ENCODE measurements around the gene HNRNPM. TPM values are rescaled to one million over a fixed set of nuclear protein-coding genes. Genes with fewer than 3 reads are reported as not detected.

HNRNPM gene, protein sequence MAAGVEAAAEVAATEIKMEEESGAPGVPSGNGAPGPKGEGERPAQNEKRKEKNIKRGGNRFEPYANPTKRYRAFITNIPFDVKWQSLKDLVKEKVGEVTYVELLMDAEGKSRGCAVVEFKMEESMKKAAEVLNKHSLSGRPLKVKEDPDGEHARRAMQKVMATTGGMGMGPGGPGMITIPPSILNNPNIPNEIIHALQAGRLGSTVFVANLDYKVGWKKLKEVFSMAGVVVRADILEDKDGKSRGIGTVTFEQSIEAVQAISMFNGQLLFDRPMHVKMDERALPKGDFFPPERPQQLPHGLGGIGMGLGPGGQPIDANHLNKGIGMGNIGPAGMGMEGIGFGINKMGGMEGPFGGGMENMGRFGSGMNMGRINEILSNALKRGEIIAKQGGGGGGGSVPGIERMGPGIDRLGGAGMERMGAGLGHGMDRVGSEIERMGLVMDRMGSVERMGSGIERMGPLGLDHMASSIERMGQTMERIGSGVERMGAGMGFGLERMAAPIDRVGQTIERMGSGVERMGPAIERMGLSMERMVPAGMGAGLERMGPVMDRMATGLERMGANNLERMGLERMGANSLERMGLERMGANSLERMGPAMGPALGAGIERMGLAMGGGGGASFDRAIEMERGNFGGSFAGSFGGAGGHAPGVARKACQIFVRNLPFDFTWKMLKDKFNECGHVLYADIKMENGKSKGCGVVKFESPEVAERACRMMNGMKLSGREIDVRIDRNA
- total RNA-seq: 39.8 and 53.7 TPM in 2 replicates

DNA sequence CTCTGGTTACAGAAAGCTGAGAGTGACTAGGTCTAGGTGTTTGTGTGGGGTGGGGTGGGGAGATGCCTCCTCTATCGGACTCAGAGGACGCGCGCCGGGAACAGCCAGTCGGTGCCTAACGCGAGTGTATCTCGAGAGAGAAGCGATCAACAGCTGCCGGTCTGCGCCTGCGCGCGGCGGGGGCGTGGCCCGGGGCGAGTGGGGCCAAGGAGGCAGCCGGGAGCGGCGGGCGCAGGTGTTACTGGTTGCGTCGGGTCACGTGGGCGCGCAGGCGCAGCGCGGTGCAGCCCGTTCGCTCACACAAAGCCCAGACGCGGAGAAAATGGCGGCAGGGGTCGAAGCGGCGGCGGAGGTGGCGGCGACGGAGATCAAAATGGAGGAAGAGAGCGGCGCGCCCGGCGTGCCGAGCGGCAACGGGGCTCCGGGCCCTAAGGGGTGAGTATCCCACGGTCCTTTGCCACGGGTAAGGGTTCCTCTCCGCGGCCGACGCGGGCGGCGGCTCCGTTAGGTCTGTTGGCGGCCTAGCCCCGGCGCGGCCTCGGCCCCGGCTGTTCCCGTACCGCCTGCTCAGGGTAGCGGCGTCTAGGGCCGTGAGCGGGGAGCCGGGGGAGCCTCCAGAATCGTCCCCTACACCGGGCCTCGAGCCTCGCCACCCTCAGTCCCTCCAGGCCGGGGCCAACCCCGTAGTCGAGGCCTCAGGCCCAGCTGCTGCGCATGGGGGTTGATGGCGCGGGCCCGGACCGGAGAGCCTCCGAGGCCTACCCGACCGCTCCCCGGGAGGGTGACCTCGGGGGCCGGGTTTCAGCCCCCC, at the start of gene HNRNPM:
Gene HNRNPM (plus strand): TSS at position 299 of the 811 bp plus-strand sequence. CDS start 24 bp downstream, at position 323.

DNA sequence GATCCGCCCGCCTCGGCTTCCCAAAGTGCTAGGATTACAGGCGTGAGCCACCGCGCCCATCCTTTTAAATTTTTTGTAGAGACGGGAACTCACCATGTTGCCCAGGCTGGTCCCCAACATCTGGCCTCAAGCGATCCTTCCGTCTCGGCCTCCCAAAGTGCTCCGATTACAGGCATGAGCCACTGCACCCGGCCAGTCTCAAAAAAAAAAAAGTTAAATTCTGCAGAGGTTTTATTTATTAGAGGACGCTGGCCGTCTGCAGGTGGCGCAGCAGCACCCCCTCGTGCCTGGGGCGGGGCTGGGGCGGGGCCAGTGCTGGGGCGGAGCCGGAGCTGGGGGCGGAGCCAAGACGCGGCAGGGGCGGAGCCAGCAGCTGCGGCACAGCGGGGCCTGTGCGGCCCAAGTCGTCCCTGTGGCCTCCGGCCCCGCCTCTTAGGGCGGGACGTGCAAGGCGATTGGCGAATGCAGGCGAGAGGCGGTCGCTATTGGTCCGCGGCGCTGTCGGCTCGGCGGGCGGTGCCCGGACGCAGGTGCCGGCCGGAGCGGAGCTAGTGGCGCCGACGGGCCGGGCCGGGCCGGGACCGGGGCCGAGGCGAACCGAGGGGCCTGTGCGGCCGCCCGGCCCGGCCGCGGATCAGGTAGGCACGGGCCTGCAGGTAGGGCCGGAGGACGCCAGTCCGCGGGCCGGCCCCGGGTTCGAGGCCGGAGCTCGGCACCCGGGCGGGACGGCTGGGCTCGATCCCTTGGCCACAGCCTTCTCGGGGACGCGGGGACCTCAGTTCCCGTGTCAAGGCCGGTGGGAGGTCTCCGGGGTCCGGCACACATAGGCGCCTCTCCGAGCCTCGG, 31.8 kb upstream of the HNRNPM start, which contains the start of gene MARCHF2:
Gene MARCHF2 (plus strand): TSS at position 523 of the 846 bp plus-strand sequence. CDS start 8,536 bp downstream, outside the sequence.

DNA sequence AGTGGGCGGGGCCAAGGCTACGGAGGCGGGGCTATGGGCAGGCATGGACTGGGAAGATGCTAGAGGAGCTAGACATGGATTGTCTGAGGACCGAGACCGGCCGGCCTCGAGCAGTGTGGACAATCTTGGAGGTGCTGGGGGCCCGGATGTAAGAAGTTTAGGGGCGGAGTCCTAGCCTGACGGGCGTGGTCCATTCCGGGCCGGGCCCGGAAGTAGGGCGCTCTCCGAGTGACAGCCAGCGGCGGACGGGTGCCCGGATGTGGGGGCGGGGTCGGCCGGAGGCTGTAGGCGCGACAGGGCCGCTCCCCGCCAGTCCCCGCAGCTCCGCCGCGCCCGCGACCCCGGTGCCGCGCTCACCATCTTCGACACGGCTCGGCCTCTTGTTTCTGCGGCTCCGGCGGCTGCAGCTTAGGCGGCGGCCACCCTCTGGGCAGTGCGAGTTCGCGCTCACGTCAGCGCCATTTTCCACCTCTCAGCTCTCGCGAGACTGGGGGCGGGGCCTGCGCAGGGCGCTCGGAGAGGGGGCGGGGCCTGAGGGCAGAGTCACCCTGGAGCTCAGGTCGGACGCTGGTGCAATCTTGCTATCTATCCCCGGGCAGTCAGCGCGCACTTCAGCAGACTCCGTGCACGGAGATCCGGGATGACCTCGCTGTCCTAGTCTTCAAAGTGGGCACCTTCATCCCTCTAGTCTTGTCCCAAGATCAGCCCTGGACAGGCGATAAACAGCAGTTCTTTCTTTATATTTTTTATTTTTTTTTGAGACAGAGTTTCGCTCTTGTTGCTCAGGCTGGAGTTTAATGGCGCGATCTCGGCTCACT, 69.1 kb downstream of the HNRNPM start, which contains the start of gene ZNF414:
Gene ZNF414 (minus strand): TSS at position 481 of the 818 bp plus-strand sequence. CDS start 121 bp downstream, at position 360.

Other genes starting within 250 kb of the HNRNPM start
- gene CERS4, start 235.6 kb upstream of the HNRNPM start, total RNA-seq: 5.8 and 9.4 TPM in 2 replicates
- 14.5 and 28.2 TPM in 2 replicates for gene CD320, start 136.6 kb upstream of the HNRNPM start, total RNA-seq
- 13.0 and 18.3 TPM in 2 replicates for gene NDUFA7, start 123.6 kb upstream of the HNRNPM start, total RNA-seq
- 386 and 602 TPM in 2 replicates for gene RPS28, start 123.5 kb upstream of the HNRNPM start, total RNA-seq
- gene KANK3, start 101.7 kb upstream of the HNRNPM start, total RNA-seq: 1.1 and 1.4 TPM in 2 replicates
- gene ANGPTL4, start 80.8 kb upstream of the HNRNPM start, total RNA-seq: 6.0 and 41.4 TPM in 2 replicates
- gene RAB11B, start 54.6 kb upstream of the HNRNPM start, total RNA-seq: 23.9 and 28.4 TPM in 2 replicates
- 61.2 and 109 TPM in 2 replicates for gene MARCHF2, start 31.7 kb upstream of the HNRNPM start, total RNA-seq
- not detected in 2 replicates for gene PRAM1, start 57.7 kb downstream of the HNRNPM start, total RNA-seq
- gene ZNF414, start 69.2 kb downstream of the HNRNPM start, total RNA-seq: 1.2 and 9.8 TPM in 2 replicates
- gene MYO1F, start 132.5 kb downstream of the HNRNPM start, total RNA-seq: 0.21 TPM in 1 of 2 replicates, not detected in the other
- 0.24 TPM in 1 of 2 replicates, not detected in the other for gene ADAMTS10, start 165.7 kb downstream of the HNRNPM start, total RNA-seq
- not detected in 2 replicates for gene NFILZ, start 185.7 kb downstream of the HNRNPM start, total RNA-seq